Esophagus squamous epithelium (tissue), 5 donors: ENCODE measurements around the gene CTNS. TPM values are rescaled to one million over a fixed set of nuclear protein-coding genes. Genes with fewer than 3 reads are reported as not detected.

Experiments used
- DNase-seq: peaks from one replicate; lab custom pipeline; 2025; lab: John Stamatoyannopoulos, UW
- H3K27ac ChIP-seq, 4 donors: fragments of 200-600 bp; sonication (generic); one replicate each; pipeline ENCODE4 v1.5.1; 2016 to 2019; ENCODE audit warnings: mild to moderate bottlenecking in 1 of 4
- H3K27me3 ChIP-seq, 4 donors: fragments of 200-600 bp; sonication (generic); 1 replicate in 3 of 4; 2 replicates in 1 of 4; pipeline versions ENCODE4 v1.5.1 to v1.6.0; 2017 to 2021; ENCODE audit warnings: antibody characterized with exemption in 1 of 4
- H3K36me3 ChIP-seq, 3 donors: fragments of 200-600 bp; sonication (generic); one replicate each; pipeline ENCODE4 v1.5.1; 2016 to 2019
- H3K4me1 ChIP-seq, 3 donors: fragments of 200-600 bp; sonication (generic); one replicate each; pipeline ENCODE4 v1.5.1; 2017 to 2019
- H3K4me3 ChIP-seq, 4 donors: fragments of 200-600 bp; sonication (generic); 1 replicate in 3 of 4; 2 replicates in 1 of 4; pipeline ENCODE4 v1.5.1; 2016 to 2019; ENCODE audit warnings: mild to moderate bottlenecking in 2 of 4, moderate library complexity in 1 of 4
- H3K9me3 ChIP-seq, 3 donors: fragments of 200-600 bp; sonication (generic); one replicate each; pipeline ENCODE4 v1.5.1; 2016 to 2019
- POLR2A ChIP-seq, 4 donors: fragments of 450-650 bp; IDR thresholded peaks; one replicate each; pipeline ENCODE4 v1.6.1; 2017; ENCODE audit warnings: antibody characterized with exemption in 4 of 4, mild to moderate bottlenecking in 4 of 4, moderate library complexity in 3 of 4
- WGBS, 2 donors: methylation state at CpG; one replicate each; pipeline ENCODE4 v1.1.5; 2018; 5-methylcytosine and 5-hydroxymethylcytosine counted together
- intact Hi-C: fragments of 100-400 bp; cut with DNase I; formaldehyde crosslinking; loops from one replicate; pipeline ENCODE4 v1.15.0; 2022
- total RNA-seq, 4 donors: library from RNA; depleted of rRNA; stranded (reverse); fragments of >200 nt; gene quantifications; one replicate each; pipeline ENCODE4 v1.1.0, GENCODE V29; 2016
- TF ChIP-seq, protein P1 (sequence below), 6 experiments: fragments of 450-650 bp in 4 of 6; fragments of 200-600 bp in 2 of 6; sonication (generic) in 2 of 6; IDR thresholded peaks; one replicate each; pipeline ENCODE4 v1.5.1; 2016 to 2019; ENCODE audit warnings: antibody characterized with exemption in 6 of 6, mild to moderate bottlenecking in 4 of 6, moderate library complexity in 4 of 6
- donor health status: DM: yes; HTN: yes; CAD: no.

CTNS gene
- total RNA-seq, 4 donors from 2014 or later: 5.9 to 14.3 (median 9.8) TPM

DNA sequence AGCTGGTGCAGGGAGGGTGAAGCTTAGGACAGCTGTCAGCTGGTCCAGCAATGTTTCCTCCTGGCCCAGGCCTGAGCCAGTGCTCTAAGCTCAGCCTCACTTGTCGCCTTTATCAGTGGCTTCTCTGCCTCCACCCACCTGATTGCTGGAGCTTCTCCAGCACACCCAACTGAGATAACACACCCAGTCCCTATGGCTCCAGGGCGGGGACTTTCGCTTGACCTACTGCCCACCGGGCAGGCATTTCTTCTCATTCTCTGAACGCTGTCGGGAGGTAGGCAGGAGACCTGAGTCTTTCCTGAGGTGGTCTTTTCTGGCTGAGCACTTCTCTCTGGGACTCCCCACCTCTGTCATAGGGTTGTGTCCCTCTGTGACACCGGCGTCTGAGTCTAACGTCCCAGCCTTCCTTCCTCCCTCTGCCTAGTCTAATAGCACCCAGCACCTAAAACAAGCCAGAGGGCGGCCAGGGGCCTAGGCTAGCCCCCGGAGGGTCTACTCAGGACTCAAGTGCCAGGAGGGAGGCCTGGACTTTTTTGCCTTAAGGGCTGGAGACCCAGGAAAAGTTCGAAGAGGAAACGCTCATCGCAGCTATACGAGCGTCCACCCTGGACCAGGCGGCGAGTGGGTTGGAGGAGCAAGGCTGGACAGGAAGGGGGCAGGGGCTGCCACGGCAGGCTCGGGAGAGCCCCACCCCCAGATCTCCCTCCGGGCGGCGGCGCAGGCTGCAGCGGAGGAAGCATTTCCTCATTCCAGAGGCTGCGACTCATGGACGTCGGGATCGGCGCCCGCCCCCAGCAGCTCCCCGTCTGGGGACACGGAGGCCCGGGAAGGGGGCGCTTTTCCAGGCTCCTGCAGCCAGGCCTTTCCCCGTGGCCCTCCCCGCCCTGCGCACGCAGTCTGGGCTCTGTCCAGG is 31.1 kb downstream of the CTNS start:
- Histone ChIP-seq H3K36me3 (peaks cover 18 to 43% (median 18%) of the 10 kb centered on the region in 3 donors), H3K27ac (peak overlapping the region; percentile 91 to 99 (median 96)), H3K4me1 (peaks cover 25 to 70% (median 35%) of the 10 kb centered on the region in 3 donors), H3K27me3 (no peaks in the 10 kb centered on the region), H3K4me3 (peak overlapping the region; percentile 96 to 100 (median 98)), H3K9me3 (no peaks in the 10 kb centered on the region)
- intact Hi-C loops: no loop called here
- DNase-seq: no peak
- WGBS, 2 donors: 1 to 9% methylated on average over 10 to 25 of the region's 39 CpGs
- TF ChIP-seq, protein P1, sequence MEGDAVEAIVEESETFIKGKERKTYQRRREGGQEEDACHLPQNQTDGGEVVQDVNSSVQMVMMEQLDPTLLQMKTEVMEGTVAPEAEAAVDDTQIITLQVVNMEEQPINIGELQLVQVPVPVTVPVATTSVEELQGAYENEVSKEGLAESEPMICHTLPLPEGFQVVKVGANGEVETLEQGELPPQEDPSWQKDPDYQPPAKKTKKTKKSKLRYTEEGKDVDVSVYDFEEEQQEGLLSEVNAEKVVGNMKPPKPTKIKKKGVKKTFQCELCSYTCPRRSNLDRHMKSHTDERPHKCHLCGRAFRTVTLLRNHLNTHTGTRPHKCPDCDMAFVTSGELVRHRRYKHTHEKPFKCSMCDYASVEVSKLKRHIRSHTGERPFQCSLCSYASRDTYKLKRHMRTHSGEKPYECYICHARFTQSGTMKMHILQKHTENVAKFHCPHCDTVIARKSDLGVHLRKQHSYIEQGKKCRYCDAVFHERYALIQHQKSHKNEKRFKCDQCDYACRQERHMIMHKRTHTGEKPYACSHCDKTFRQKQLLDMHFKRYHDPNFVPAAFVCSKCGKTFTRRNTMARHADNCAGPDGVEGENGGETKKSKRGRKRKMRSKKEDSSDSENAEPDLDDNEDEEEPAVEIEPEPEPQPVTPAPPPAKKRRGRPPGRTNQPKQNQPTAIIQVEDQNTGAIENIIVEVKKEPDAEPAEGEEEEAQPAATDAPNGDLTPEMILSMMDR (IDR thresholded peaks at IDR 0.05): no peak
- TF ChIP-seq POLR2A (IDR thresholded peaks at IDR 0.05): no peak

DNA sequence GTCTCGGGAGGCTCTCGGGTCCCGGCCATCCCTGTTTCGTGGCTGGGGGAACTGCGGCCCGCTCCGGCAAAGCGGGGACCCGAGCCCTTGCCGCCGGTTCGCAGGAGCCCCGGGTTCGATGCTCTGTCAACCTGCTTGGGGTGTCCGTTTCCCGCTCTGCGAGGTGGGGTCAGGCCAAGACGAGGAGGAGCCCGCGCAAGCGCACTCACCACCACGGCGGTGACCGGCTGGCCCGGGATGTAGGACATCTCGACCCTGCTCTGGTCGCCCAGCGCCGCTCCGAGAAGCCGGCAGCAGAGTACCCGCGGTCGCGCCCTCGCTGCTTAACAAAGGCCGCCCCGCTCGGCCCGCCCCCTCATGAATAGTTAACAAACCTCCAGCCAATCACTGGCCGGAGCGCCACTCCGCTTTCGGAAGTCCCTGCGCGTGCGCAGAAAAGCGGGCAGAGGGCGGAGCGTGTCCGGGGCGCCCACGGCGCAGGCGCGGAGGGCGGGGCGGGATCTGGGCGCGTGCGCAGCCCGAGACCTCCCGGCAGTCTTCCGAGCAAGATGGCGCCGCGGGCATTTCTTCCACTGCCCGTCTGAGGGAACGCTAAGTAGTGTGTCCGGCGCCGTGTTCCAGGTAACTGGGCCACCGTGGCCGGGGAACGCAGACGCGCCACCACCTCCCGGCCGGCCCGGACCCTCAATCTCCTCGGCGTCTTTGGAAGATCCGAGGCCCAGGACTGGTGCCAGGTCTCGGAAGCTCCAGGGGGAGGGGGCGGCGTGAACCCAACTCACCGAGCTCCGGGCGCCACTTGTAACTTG is 31.9 kb downstream of the CTNS start, which contains the start of the genes EMC6 and TAX1BP3:
Gene EMC6 (plus strand): TSS at position 534 of the 806 bp plus-strand sequence. CDS start 335 bp downstream, outside the sequence.
Gene TAX1BP3 (minus strand): TSS at position 300 of the 806 bp plus-strand sequence. CDS start 52 bp downstream, at position 248.
- peak in 3 of 4 donors; percentile 76 to 98 (median 96) for TF ChIP-seq POLR2A (IDR thresholded peaks at IDR 0.05)
- TF ChIP-seq, protein P1 (IDR thresholded peaks at IDR 0.05): peak in 1 of 6 experiments; percentile 13
- no peaks in the 10 kb centered on the region for H3K27me3 ChIP-seq
- peak within 1 kb of the TSS; percentile 96 to 100 (median 98) for H3K4me3 ChIP-seq
- intact Hi-C loops: no loop called here
- peaks cover 13 to 34% (median 15%) of the 10 kb centered on the region in 3 donors for H3K36me3 ChIP-seq
- WGBS, 2 donors: 0% methylated on average over 2 to 6 of the region's 89 CpGs
- peak within 1 kb of the TSS; percentile 91 to 99 (median 96) for H3K27ac ChIP-seq
- no peaks in the 10 kb centered on the region for H3K9me3 ChIP-seq
- H3K4me1 ChIP-seq: peaks cover 25 to 66% (median 35%) of the 10 kb centered on the region in 3 donors
- DNase-seq: peak; percentile 88

DNA sequence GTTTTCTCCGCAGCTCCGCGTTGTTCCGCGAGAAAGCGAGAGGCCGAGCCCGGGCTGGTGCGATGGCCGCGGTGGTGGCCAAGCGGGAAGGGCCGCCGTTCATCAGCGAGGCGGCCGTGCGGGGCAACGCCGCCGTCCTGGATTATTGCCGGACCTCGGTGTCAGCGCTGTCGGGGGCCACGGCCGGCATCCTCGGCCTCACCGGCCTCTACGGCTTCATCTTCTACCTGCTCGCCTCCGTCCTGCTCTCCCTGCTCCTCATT is 32.5 kb downstream of the CTNS start:
- no CpG with 5 or more reads among the region's 32 CpGs for WGBS, 2 donors
- H3K36me3 ChIP-seq: peaks cover 8 to 29% (median 10%) of the 10 kb centered on the region in 3 donors
- DNase-seq: no peak
- H3K27ac ChIP-seq: peak overlapping the region; percentile 91 to 99 (median 96)
- H3K27me3 ChIP-seq: no peaks in the 10 kb centered on the region
- intact Hi-C loops: no loop called here
- no peak for TF ChIP-seq POLR2A (IDR thresholded peaks at IDR 0.05)
- TF ChIP-seq, protein P1 (IDR thresholded peaks at IDR 0.05): no peak
- H3K4me3 ChIP-seq: peak overlapping the region; percentile 96 to 100 (median 98)
- peaks cover 25 to 60% (median 35%) of the 10 kb centered on the region in 3 donors for H3K4me1 ChIP-seq
- H3K9me3 ChIP-seq: no peaks in the 10 kb centered on the region

DNA sequence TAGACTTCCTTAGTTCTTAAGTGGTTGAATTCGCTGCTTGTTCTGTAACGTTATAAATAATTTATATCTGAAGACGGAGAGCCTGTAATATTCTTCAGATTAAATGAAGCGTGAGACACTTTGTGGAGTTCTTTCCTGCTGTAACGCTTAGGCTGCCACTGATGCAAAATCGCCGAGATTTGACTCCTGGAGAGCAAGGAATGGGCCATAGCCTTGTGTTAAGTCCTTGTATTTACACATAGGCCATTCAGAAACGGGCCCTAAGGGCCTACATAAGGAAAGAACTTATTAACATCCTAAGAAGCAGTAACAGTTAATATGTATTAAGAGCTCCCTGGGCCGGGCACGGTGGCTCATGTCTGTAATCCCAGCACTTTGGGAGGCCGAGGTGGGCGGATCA is 33.0 kb downstream of the CTNS start:
- H3K27me3 ChIP-seq: no peaks in the 10 kb centered on the region
- peaks cover 2 to 24% (median 5%) of the 10 kb centered on the region in 3 donors for H3K36me3 ChIP-seq
- intact Hi-C loops: no loop called here
- 34 to 37% methylated on average over 12 of the region's 12 CpGs for WGBS, 2 donors
- peaks cover 25 to 55% (median 35%) of the 10 kb centered on the region in 3 donors for H3K4me1 ChIP-seq
- peak overlapping the region in 3 of 4 donors; percentile 91 to 99 (median 98) for H3K27ac ChIP-seq
- no peaks in the 10 kb centered on the region for H3K9me3 ChIP-seq
- no peak for TF ChIP-seq POLR2A (IDR thresholded peaks at IDR 0.05)
- TF ChIP-seq, protein P1 (IDR thresholded peaks at IDR 0.05): no peak
- DNase-seq: no peak
- peak overlapping the region; percentile 96 to 100 (median 98) for H3K4me3 ChIP-seq
